ENCODE measurements around the gene HTT. TPM values are rescaled to one million over a fixed set of nuclear protein-coding genes. Genes with fewer than 3 reads are reported as not detected.
"Not testable (repeated sequence)": the region's sequence is repeated elsewhere in the genome, so short reads cannot be mapped to it uniquely, and the experiment has no call there.

HTT gene
- total and polyA plus RNA-seq, 10 of the 15 experiments (the other 5 are each of a cell fraction or from before 2014, with no cell fraction given): 3.3 to 113 (median 43.3) TPM

- no peak for ATAC-seq
- H2AFZ ChIP-seq (ENCODE audit: control insufficient read depth, low read depth, low read length): no peak overlapping the region
- no peaks in the 10 kb centered on the region for H3K9me3 ChIP-seq (replicated peaks; ENCODE audit: control insufficient read depth, insufficient read depth, low read length)
- no peak overlapping the region for H3K4me3 ChIP-seq
- no peak for DNase-seq (ENCODE audit: low read depth, low spot score)
- no peaks in the 10 kb centered on the region for H4K20me1 ChIP-seq (ENCODE audit: control insufficient read depth, insufficient read depth)
- ChIA-PET SMC1A (ENCODE audit: uncharacterized antibody, unreplicated experiment) (interaction anchor here (0.6 to 1.0 kb wide), 3 partner anchors 8 to 1188 kb away, joined by 3 to 4 read pairs (median 4); no protein-coding TSS in a partner anchor), CTCF (no interaction called here), RAD21 (ENCODE audit: unreplicated experiment) (no interaction called here), POLR2A (interaction anchor here (0.6 to 0.7 kb wide), 2 partner anchors 67 to 732 kb away, joined by 3 read pairs; no protein-coding TSS in a partner anchor)
- H3K27me3 ChIP-seq (replicated peaks in 1 of 2; ENCODE audit: control insufficient read depth in 2 of 2, insufficient read depth in 2 of 2, low read length in 1 of 2): no peaks in the 10 kb centered on the region
- FAIRE-seq: no peak
- peaks cover 32 to 46% of the 10 kb centered on the region in 2 experiments for H3K36me3 ChIP-seq (ENCODE audit: control insufficient read depth in 2 of 2, insufficient read depth in 2 of 2, low read length in 1 of 2)
- BruUV-seq (replicated peaks): no TSS peak
- intact Hi-C loops (cut with micrococcal nuclease; ENCODE audit: unreplicated experiment) (no loop called here), in situ Hi-C loops (cut with MboI) (no loop called here)
- no peaks in the 10 kb centered on the region for H3K4me1 ChIP-seq (ENCODE audit: control insufficient read depth, insufficient read depth, low read length)
- H3K79me2 ChIP-seq (ENCODE audit: control insufficient read depth, insufficient read depth, low read length): no peaks in the 10 kb centered on the region
- no peak overlapping the region for H3K9ac ChIP-seq (ENCODE audit: control insufficient read depth, insufficient read depth, low read length)
- no peak overlapping the region for H3K4me2 ChIP-seq (ENCODE audit: control insufficient read depth, insufficient read depth)
- H3K27ac ChIP-seq (ENCODE audit: control insufficient read depth, insufficient read depth): no peak overlapping the region
- TF ChIP-seq FOS (IDR thresholded peaks at IDR 0.05; ENCODE audit: borderline replicate concordance, extremely low read depth, insufficient read length): no peak
- no peak for TF ChIP-seq GABPA (IDR thresholded peaks at IDR 0.05; ENCODE audit: low read depth)
- TF ChIP-seq ZNF217 (IDR thresholded peaks at IDR 0.05): no peak
- TF ChIP-seq NRF1 (conservative IDR thresholded peaks at IDR 0.05; ENCODE audit: low read depth, low read length): no peak
- TF ChIP-seq BCLAF1 (IDR thresholded peaks at IDR 0.05): no peak
- TF ChIP-seq STAT3 (IDR thresholded peaks at IDR 0.05; ENCODE audit: low read depth, low read length): no peak
- TF ChIP-seq CREM (IDR thresholded peaks at IDR 0.05; ENCODE audit: low read depth): no peak
- TF ChIP-seq HCFC1 (IDR thresholded peaks at IDR 0.05; ENCODE audit: low read length): no peak
- no peak for TF ChIP-seq ZZZ3 (IDR thresholded peaks at IDR 0.05; ENCODE audit: control insufficient read depth, insufficient read length, low read depth)
- no peak for TF ChIP-seq BRCA1 (IDR thresholded peaks at IDR 0.05; ENCODE audit: low read depth, low read length)
- TF ChIP-seq BMI1 (IDR thresholded peaks at IDR 0.05; ENCODE audit: borderline replicate concordance): no peak
- no peak for TF ChIP-seq EP300 (IDR thresholded peaks at IDR 0.05; ENCODE audit: borderline replicate concordance in 1 of 2, control insufficient read depth in 1 of 2, low read depth in 2 of 2, low read length in 2 of 2)
- no peak for TF ChIP-seq BHLHE40 (IDR thresholded peaks at IDR 0.05; ENCODE audit: borderline replicate concordance in 1 of 2, low read depth in 2 of 2, low read length in 1 of 2)
Measured at GRCh38 chr4:3148926-3149325, 74.4 kb downstream of the HTT start.

- POLR2A ChIA-PET; FAIRE-seq; H3K9me3 ChIP-seq (replicated peaks; ENCODE audit: control insufficient read depth, insufficient read depth, low read length); H3K4me3 ChIP-seq; in situ Hi-C loops (cut with MboI); H3K9ac ChIP-seq (ENCODE audit: control insufficient read depth, insufficient read depth, low read length); H2AFZ ChIP-seq (ENCODE audit: control insufficient read depth, low read depth, low read length); BruUV-seq (replicated peaks); ATAC-seq; H3K79me2 ChIP-seq (ENCODE audit: control insufficient read depth, insufficient read depth, low read length); intact Hi-C loops (cut with micrococcal nuclease; ENCODE audit: unreplicated experiment); SMC1A ChIA-PET (ENCODE audit: uncharacterized antibody, unreplicated experiment); H3K27ac ChIP-seq (ENCODE audit: control insufficient read depth, insufficient read depth); H3K27me3 ChIP-seq (replicated peaks in 1 of 2; ENCODE audit: control insufficient read depth in 2 of 2, insufficient read depth in 2 of 2, low read length in 1 of 2); H4K20me1 ChIP-seq (ENCODE audit: control insufficient read depth, insufficient read depth); H3K4me2 ChIP-seq (ENCODE audit: control insufficient read depth, insufficient read depth); RAD21 ChIA-PET (ENCODE audit: unreplicated experiment); H3K4me1 ChIP-seq (ENCODE audit: control insufficient read depth, insufficient read depth, low read length); DNase-seq (ENCODE audit: low read depth, low spot score): not testable (repeated sequence)
- WGBS (ENCODE audit: insufficient coverage, insufficient replicate concordance, low lambda C conversion rate, missing lambda C conversion rate): 100% methylated on average over 1 of the region's 1 CpG
- CTCF ChIA-PET: interaction anchor here (0.6 kb wide), 1 partner anchor 854 kb away, joined by 3 read pairs; no protein-coding TSS in a partner anchor
- H3K36me3 ChIP-seq (ENCODE audit: control insufficient read depth in 2 of 2, insufficient read depth in 2 of 2, low read length in 1 of 2): peaks cover 29 to 43% of the 10 kb centered on the region in 2 experiments
Measured at GRCh38 chr4:3151238-3151637, 76.8 kb downstream of the HTT start.

Data from GM12878 (cell line).